ES-I3 (cell line): ENCODE results near the gene IGSF21.

Experiments
- H3K36me3 ChIP-seq: 2 replicates; pipeline ENCODE4 v1.6.1; 2013; ENCODE audit warnings: mild to moderate bottlenecking, low read length, control low read depth, moderate library complexity; ENCODE audit not compliant: insufficient read depth
- H3K4me1 ChIP-seq: 2 replicates; pipeline ENCODE4 v1.6.1; 2013; ENCODE audit warnings: mild to moderate bottlenecking, control low read depth, low read length; ENCODE audit not compliant: insufficient read depth
- H3K9ac ChIP-seq: 2 replicates; pipeline ENCODE4 v1.6.1; 2013; ENCODE audit warnings: low read depth, mild to moderate bottlenecking, low read length, moderate library complexity
- H3K9me3 ChIP-seq: 2 replicates; pipeline ENCODE4 v1.6.1; 2013; ENCODE audit warnings: mild to moderate bottlenecking, low read length, moderate library complexity; ENCODE audit not compliant: control insufficient read depth, insufficient read depth

Gene IGSF21

GRCh38 chr1:18105196-18105595 is 2.4 kb upstream of the IGSF21 start:
- no peaks in the 10 kb centered on the region for H3K9me3 ChIP-seq
- H3K36me3 ChIP-seq = no peaks in the 10 kb centered on the region
- H3K9ac ChIP-seq = no peak overlapping the region
- peaks cover 6% of the 10 kb centered on the region for H3K4me1 ChIP-seq

GRCh38 chr1:18108299-18109057 is 880 bp downstream of the IGSF21 start:
- no peaks in the 10 kb centered on the region for H3K9me3 ChIP-seq
- H3K4me1 ChIP-seq = peaks cover 5% of the 10 kb centered on the region
- no peaks in the 10 kb centered on the region for H3K36me3 ChIP-seq
- peak overlapping the region; percentile 60; the same call in 1 of the 2 replicates for H3K9ac ChIP-seq

- H3K4me1 ChIP-seq = peaks cover 5% of the 10 kb centered on the region
- no peaks in the 10 kb centered on the region for H3K36me3 ChIP-seq
- peak overlapping the region; percentile 60; the same call in 1 of the 2 replicates for H3K9ac ChIP-seq
- H3K9me3 ChIP-seq = no peaks in the 10 kb centered on the region
Measured at GRCh38 chr1:18109058-18109755, 1.6 kb downstream of the IGSF21 start.

GRCh38 chr1:18109756-18110597 is 2.4 kb downstream of the IGSF21 start:
- Histone ChIP-seq H3K9me3 (no peaks in the 10 kb centered on the region), H3K9ac (peak overlapping the region; percentile 60; the same call in 1 of the 2 replicates), H3K36me3 (no peaks in the 10 kb centered on the region), H3K4me1 (peaks cover 3% of the 10 kb centered on the region)

- peak overlapping the region; percentile 52 for H3K9ac ChIP-seq
Measured at GRCh38 chr1:18110598-18110939, 3.0 kb downstream of the IGSF21 start.

GRCh38 chr1:18110968-18111367 is 3.4 kb downstream of the IGSF21 start:
- Histone ChIP-seq H3K36me3 (no peaks in the 10 kb centered on the region), H3K9me3 (no peaks in the 10 kb centered on the region), H3K4me1 (peaks cover 3% of the 10 kb centered on the region; the same call in 1 of the 2 replicates), H3K9ac (peak overlapping the region; percentile 52)

More at GRCh38 chr1:18110598-18110939, 3.0 kb downstream of the IGSF21 start:
- no peaks in the 10 kb centered on the region for H3K9me3 ChIP-seq
- peaks cover 3% of the 10 kb centered on the region; the same call in 1 of the 2 replicates for H3K4me1 ChIP-seq
- H3K36me3 ChIP-seq = no peaks in the 10 kb centered on the region

- Histone ChIP-seq H3K36me3 (no peaks in the 10 kb centered on the region), H3K9ac (peak overlapping the region; percentile 52; the same call in 1 of the 2 replicates), H3K4me1 (no peaks in the 10 kb centered on the region; the same call in 1 of the 2 replicates), H3K9me3 (no peaks in the 10 kb centered on the region)
Measured at GRCh38 chr1:18111605-18112297, 4.2 kb downstream of the IGSF21 start.

- Histone ChIP-seq H3K9ac (no peak overlapping the region), H3K9me3 (no peaks in the 10 kb centered on the region), H3K4me1 (no peaks in the 10 kb centered on the region; the same call in 1 of the 2 replicates), H3K36me3 (no peaks in the 10 kb centered on the region)
Measured at GRCh38 chr1:18112611-18113010, 5.0 kb downstream of the IGSF21 start.

- no peaks in the 10 kb centered on the region for H3K36me3 ChIP-seq
- H3K4me1 ChIP-seq = no peaks in the 10 kb centered on the region
- no peak overlapping the region for H3K9ac ChIP-seq
- no peaks in the 10 kb centered on the region for H3K9me3 ChIP-seq
Measured at GRCh38 chr1:18114726-18115410, 7.3 kb downstream of the IGSF21 start.

GRCh38 chr1:18116777-18117176 is 9.2 kb downstream of the IGSF21 start:
- H3K9me3 ChIP-seq = no peaks in the 10 kb centered on the region
- no peaks in the 10 kb centered on the region for H3K36me3 ChIP-seq
- no peak overlapping the region for H3K9ac ChIP-seq
- no peaks in the 10 kb centered on the region for H3K4me1 ChIP-seq

GRCh38 chr1:18118078-18118477 is 10.5 kb downstream of the IGSF21 start:
- H3K36me3 ChIP-seq = no peaks in the 10 kb centered on the region
- no peaks in the 10 kb centered on the region for H3K9me3 ChIP-seq
- H3K9ac ChIP-seq = no peak overlapping the region
- H3K4me1 ChIP-seq = no peaks in the 10 kb centered on the region

- Histone ChIP-seq H3K36me3 (no peaks in the 10 kb centered on the region), H3K4me1 (no peaks in the 10 kb centered on the region), H3K9me3 (no peaks in the 10 kb centered on the region), H3K9ac (no peak overlapping the region)
Measured at GRCh38 chr1:18118491-18118890, 10.9 kb downstream of the IGSF21 start.

- no peaks in the 10 kb centered on the region for H3K36me3 ChIP-seq
- H3K9ac ChIP-seq = no peak overlapping the region
- no peaks in the 10 kb centered on the region for H3K4me1 ChIP-seq
- no peaks in the 10 kb centered on the region for H3K9me3 ChIP-seq
Measured at GRCh38 chr1:18119289-18119688, 11.7 kb downstream of the IGSF21 start.
